ENCODE measurements around the gene PRR19. TPM values are rescaled to one million over a fixed set of nuclear protein-coding genes. Genes with fewer than 3 reads are reported as not detected.

PRR19 gene
- total RNA-seq, 3 donors from 2014 or later, result 1.0 TPM; not detected in 2

GRCh38 chr19:42325896-42326771 is 24.2 kb downstream of the PRR19 start:
- DNase-seq (peak; percentile 44 to 69 (median 62)), ATAC-seq (peak; percentile 44)
- intact Hi-C loops (cut with DNase I, micrococcal nuclease), result no loop called here
- Histone ChIP-seq H3K9me3 (no peaks in the 10 kb centered on the region), H3K36me3 (ENCODE audit: low read depth) (no peaks in the 10 kb centered on the region), H3K4me1 (ENCODE audit: low read depth) (peaks cover 22% of the 10 kb centered on the region), H3K4me3 (peak overlapping the region; percentile 56)
- TF ChIP-seq CTCF (IDR thresholded peaks at IDR 0.05), result no peak

GRCh38 chr19:42326969-42327368 is 25.0 kb downstream of the PRR19 start:
- Histone ChIP-seq H3K9me3 (no peaks in the 10 kb centered on the region), H3K4me1 (ENCODE audit: low read depth) (peaks cover 22% of the 10 kb centered on the region), H3K4me3 (no peak overlapping the region), H3K36me3 (ENCODE audit: low read depth) (no peaks in the 10 kb centered on the region)
- DNase-seq, result no peak
- ATAC-seq, result no peak
- intact Hi-C loops (cut with DNase I, micrococcal nuclease), result no loop called here
- no peak for TF ChIP-seq CTCF (IDR thresholded peaks at IDR 0.05)

- H3K9me3 ChIP-seq, result no peaks in the 10 kb centered on the region
- H3K36me3 ChIP-seq (ENCODE audit: low read depth), result no peaks in the 10 kb centered on the region
- peaks cover 22% of the 10 kb centered on the region for H3K4me1 ChIP-seq (ENCODE audit: low read depth)
- intact Hi-C loops (cut with DNase I, micrococcal nuclease), result no loop called here
- DNase-seq (no peak), ATAC-seq (no peak)
- no peak overlapping the region for H3K4me3 ChIP-seq
- TF ChIP-seq CTCF (IDR thresholded peaks at IDR 0.05), result no peak
Measured at GRCh38 chr19:42327381-42327780, 25.4 kb downstream of the PRR19 start.

GRCh38 chr19:42328106-42328505 is 26.2 kb downstream of the PRR19 start:
- TF ChIP-seq CTCF (IDR thresholded peaks at IDR 0.05), result no peak
- no peak for ATAC-seq
- peaks cover 22% of the 10 kb centered on the region for H3K4me1 ChIP-seq (ENCODE audit: low read depth)
- H3K4me3 ChIP-seq, result no peak overlapping the region
- intact Hi-C loops (cut with DNase I, micrococcal nuclease), result no loop called here
- H3K9me3 ChIP-seq, result no peaks in the 10 kb centered on the region
- H3K36me3 ChIP-seq (ENCODE audit: low read depth), result no peaks in the 10 kb centered on the region
- DNase-seq, result no peak

- intact Hi-C loops (cut with DNase I, micrococcal nuclease), result no loop called here
- no peaks in the 10 kb centered on the region for H3K36me3 ChIP-seq (ENCODE audit: low read depth)
Measured at GRCh38 chr19:42328854-42329253, 26.9 kb downstream of the PRR19 start.

More at GRCh38 chr19:42328854-42329253, 26.9 kb downstream of the PRR19 start:
- H3K4me1 ChIP-seq (ENCODE audit: low read depth), result peaks cover 20% of the 10 kb centered on the region
- DNase-seq (no peak), ATAC-seq (no peak)
- TF ChIP-seq CTCF (IDR thresholded peaks at IDR 0.05), result no peak
- no peaks in the 10 kb centered on the region for H3K9me3 ChIP-seq
- H3K4me3 ChIP-seq, result no peak overlapping the region

Data from mucosa of descending colon (tissue), 3 donors.